Measurements from ENCODE around the gene AMFR. TPM values are rescaled to one million over a fixed set of nuclear protein-coding genes. Genes with fewer than 3 reads are reported as not detected.

AMFR gene
- total RNA-seq, 1 experiment from 2014 or later: 48.1 TPM

DNA sequence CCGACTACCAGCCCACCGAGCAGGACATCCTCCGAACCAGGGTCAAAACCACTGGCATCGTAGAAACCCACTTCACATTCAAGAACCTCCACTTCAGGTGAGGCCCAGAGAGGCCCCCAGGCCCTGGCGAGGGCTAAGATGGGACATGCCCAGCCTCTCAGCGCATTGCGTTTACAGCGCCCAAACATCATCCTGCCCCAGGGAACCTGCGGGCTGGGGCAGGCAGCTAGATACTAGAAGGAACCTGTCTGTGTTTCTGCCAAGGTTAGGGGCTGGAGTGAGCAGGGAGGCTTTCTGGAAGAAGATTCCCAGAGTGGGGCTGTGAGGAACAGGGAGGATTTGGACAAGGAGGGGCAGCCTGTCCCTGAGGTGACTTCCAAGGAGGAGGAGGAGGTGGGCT, 90.6 kb downstream of the AMFR start:
- BruUV-seq (replicated peaks): no TSS peak
- no peak for DNase-seq (ENCODE audit: low spot score)
- TF ChIP-seq EZH2 (IDR thresholded peaks at IDR 0.05; ENCODE audit: borderline replicate concordance, low read depth, low read length, poor library complexity, severe bottlenecking): no peak
- TF ChIP-seq, protein P1, sequence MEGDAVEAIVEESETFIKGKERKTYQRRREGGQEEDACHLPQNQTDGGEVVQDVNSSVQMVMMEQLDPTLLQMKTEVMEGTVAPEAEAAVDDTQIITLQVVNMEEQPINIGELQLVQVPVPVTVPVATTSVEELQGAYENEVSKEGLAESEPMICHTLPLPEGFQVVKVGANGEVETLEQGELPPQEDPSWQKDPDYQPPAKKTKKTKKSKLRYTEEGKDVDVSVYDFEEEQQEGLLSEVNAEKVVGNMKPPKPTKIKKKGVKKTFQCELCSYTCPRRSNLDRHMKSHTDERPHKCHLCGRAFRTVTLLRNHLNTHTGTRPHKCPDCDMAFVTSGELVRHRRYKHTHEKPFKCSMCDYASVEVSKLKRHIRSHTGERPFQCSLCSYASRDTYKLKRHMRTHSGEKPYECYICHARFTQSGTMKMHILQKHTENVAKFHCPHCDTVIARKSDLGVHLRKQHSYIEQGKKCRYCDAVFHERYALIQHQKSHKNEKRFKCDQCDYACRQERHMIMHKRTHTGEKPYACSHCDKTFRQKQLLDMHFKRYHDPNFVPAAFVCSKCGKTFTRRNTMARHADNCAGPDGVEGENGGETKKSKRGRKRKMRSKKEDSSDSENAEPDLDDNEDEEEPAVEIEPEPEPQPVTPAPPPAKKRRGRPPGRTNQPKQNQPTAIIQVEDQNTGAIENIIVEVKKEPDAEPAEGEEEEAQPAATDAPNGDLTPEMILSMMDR (conservative IDR thresholded peaks at IDR 0.05; ENCODE audit: low read depth, low read length): no peak
- H3K27ac ChIP-seq (ENCODE audit: low read depth, low read length, poor library complexity, severe bottlenecking): no peak overlapping the region
- intact Hi-C loops (cut with micrococcal nuclease; ENCODE audit: unreplicated experiment): no loop called here
- no peaks in the 10 kb centered on the region for H3K36me3 ChIP-seq (ENCODE audit: insufficient read depth, low read length, poor library complexity, severe bottlenecking)
- no peaks in the 10 kb centered on the region for H3K4me1 ChIP-seq (ENCODE audit: insufficient read depth, low read length, poor library complexity, severe bottlenecking)
- POLR2A ChIA-PET (ENCODE audit: low non-redundant PET): no interaction called here
- no peaks in the 10 kb centered on the region for H3K9me3 ChIP-seq (ENCODE audit: low read depth, low read length, poor library complexity, severe bottlenecking)
- CTCF ChIA-PET: no interaction called here
- H3K4me3 ChIP-seq (ENCODE audit: low read depth, low read length, poor library complexity, severe bottlenecking): no peak overlapping the region
- no peaks in the 10 kb centered on the region for H3K27me3 ChIP-seq (replicated peaks; ENCODE audit: insufficient read depth, low read depth, low read length, poor library complexity)

DNA sequence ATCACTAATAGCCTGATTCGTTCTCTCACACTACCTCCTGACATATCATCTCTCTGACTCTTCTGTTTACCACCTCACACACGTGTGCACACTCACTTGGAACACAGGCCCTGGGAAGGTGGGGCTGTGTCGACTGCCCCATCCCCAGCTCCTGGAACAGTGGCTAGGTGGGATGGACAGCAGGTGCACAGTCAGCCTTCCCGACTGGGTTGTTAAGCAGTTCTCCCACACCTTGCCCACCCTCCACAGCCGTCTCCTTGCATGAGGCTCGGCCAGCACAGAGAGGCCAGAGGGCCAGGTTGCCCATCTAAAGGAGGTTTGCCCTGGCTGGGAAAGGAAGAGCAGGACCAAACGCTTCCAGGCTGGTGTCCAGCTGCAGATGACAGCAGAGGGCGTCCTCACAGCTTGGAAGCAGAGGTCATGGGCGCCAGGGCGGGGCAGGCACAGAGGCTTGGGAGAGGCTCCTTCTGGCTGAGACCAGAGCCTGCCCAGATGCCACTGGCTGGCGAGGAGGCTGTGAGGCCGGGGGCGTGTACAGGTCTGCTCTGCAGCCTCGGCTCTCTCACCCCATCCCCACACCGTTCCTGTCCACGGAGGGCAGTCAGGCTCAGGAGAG, 92.8 kb downstream of the AMFR start:
- Histone ChIP-seq H3K9me3 (ENCODE audit: low read depth, low read length, poor library complexity, severe bottlenecking) (no peaks in the 10 kb centered on the region), H3K4me3 (ENCODE audit: low read depth, low read length, poor library complexity, severe bottlenecking) (no peak overlapping the region), H3K27me3 (replicated peaks; ENCODE audit: insufficient read depth, low read depth, low read length, poor library complexity) (no peaks in the 10 kb centered on the region), H3K27ac (ENCODE audit: low read depth, low read length, poor library complexity, severe bottlenecking) (no peak overlapping the region), H3K36me3 (ENCODE audit: insufficient read depth, low read length, poor library complexity, severe bottlenecking) (no peaks in the 10 kb centered on the region), H3K4me1 (ENCODE audit: insufficient read depth, low read length, poor library complexity, severe bottlenecking) (no peaks in the 10 kb centered on the region)
- POLR2A ChIA-PET (ENCODE audit: low non-redundant PET): no interaction called here
- no TSS peak for BruUV-seq (replicated peaks)
- no peak for DNase-seq (ENCODE audit: low spot score)
- CTCF ChIA-PET: interaction anchor here (0.6 kb wide), 1 partner anchor 368 kb away, joined by 8 read pairs; no protein-coding TSS in a partner anchor
- intact Hi-C loops (cut with micrococcal nuclease; ENCODE audit: unreplicated experiment): no loop called here
- no peak for TF ChIP-seq EZH2 (IDR thresholded peaks at IDR 0.05; ENCODE audit: borderline replicate concordance, low read depth, low read length, poor library complexity, severe bottlenecking)
- TF ChIP-seq, protein P1 (conservative IDR thresholded peaks at IDR 0.05; ENCODE audit: low read depth, low read length): no peak

DNA sequence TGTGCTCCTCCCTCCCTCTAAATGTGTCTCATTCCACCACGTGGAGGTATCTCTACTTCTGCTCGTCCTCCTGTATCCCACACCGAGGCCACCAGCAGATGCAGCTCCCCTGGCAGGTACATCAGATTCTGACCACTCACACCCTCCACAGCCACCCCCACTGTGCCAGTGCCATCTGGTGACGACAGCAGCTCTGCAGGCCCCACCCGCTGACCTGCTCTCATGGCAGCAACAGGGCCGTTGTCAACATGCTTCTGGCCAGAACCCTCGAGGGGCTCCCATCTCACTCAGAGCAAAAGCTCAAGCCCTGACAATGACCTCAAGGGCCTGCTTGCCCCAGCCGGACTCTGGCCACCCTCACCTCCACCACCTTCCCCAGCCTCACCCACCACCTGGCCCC, 93.4 kb downstream of the AMFR start:
- Histone ChIP-seq H3K27ac (ENCODE audit: low read depth, low read length, poor library complexity, severe bottlenecking) (no peak overlapping the region), H3K9me3 (ENCODE audit: low read depth, low read length, poor library complexity, severe bottlenecking) (no peaks in the 10 kb centered on the region), H3K27me3 (replicated peaks; ENCODE audit: insufficient read depth, low read depth, low read length, poor library complexity) (no peaks in the 10 kb centered on the region), H3K4me1 (ENCODE audit: insufficient read depth, low read length, poor library complexity, severe bottlenecking) (no peaks in the 10 kb centered on the region), H3K36me3 (ENCODE audit: insufficient read depth, low read length, poor library complexity, severe bottlenecking) (no peaks in the 10 kb centered on the region), H3K4me3 (ENCODE audit: low read depth, low read length, poor library complexity, severe bottlenecking) (no peak overlapping the region)
- CTCF ChIA-PET: no interaction called here
- POLR2A ChIA-PET (ENCODE audit: low non-redundant PET): no interaction called here
- TF ChIP-seq EZH2 (IDR thresholded peaks at IDR 0.05; ENCODE audit: borderline replicate concordance, low read depth, low read length, poor library complexity, severe bottlenecking): no peak
- TF ChIP-seq, protein P1 (conservative IDR thresholded peaks at IDR 0.05; ENCODE audit: low read depth, low read length): no peak
- intact Hi-C loops (cut with micrococcal nuclease; ENCODE audit: unreplicated experiment): no loop called here
- no TSS peak for BruUV-seq (replicated peaks)
- DNase-seq (ENCODE audit: low spot score): no peak
